ENCODE results near the gene TMEM270.

DNA sequence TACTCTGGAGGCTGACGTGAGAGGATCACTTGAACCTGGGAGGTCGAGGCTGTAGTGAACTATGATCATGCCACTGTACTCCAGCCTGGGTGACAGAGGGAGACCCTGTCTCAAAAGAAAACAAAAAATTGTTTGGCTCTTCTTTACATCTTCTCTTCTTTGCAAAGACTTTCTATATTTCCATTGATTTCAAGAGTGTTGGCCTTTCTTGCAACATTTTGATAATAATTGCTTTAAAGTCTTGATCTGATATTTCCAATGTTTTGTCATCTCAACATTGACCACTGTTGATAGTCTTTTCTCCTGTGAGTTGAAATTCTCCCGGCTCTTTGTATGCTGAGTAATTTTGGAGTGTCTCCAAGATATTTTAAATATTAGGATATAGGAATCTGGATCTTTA lies 48.0 kb upstream of the TMEM270 start:
- TF ChIP-seq, protein P1, sequence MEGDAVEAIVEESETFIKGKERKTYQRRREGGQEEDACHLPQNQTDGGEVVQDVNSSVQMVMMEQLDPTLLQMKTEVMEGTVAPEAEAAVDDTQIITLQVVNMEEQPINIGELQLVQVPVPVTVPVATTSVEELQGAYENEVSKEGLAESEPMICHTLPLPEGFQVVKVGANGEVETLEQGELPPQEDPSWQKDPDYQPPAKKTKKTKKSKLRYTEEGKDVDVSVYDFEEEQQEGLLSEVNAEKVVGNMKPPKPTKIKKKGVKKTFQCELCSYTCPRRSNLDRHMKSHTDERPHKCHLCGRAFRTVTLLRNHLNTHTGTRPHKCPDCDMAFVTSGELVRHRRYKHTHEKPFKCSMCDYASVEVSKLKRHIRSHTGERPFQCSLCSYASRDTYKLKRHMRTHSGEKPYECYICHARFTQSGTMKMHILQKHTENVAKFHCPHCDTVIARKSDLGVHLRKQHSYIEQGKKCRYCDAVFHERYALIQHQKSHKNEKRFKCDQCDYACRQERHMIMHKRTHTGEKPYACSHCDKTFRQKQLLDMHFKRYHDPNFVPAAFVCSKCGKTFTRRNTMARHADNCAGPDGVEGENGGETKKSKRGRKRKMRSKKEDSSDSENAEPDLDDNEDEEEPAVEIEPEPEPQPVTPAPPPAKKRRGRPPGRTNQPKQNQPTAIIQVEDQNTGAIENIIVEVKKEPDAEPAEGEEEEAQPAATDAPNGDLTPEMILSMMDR (IDR thresholded peaks at IDR 0.05 in 2 of 3, conservative IDR thresholded peaks at IDR 0.05 in 1 of 3; ENCODE audit: borderline replicate concordance in 1 of 3, insufficient read depth in 1 of 3, low read depth in 2 of 3, low read length in 2 of 3), result no peak
- TF ChIP-seq EZH2phosphoT487 (IDR thresholded peaks at IDR 0.05; ENCODE audit: borderline replicate concordance), result no peak
- no peak for TF ChIP-seq YY1 (IDR thresholded peaks at IDR 0.05; ENCODE audit: extremely low read depth, insufficient replicate concordance, low read depth, low read length)
- no peak for TF ChIP-seq POLR2A (IDR thresholded peaks at IDR 0.05; ENCODE audit: borderline replicate concordance, extremely low read depth, insufficient read depth, insufficient read length)
- TF ChIP-seq RAD21 (IDR thresholded peaks at IDR 0.05; ENCODE audit: low read depth), result no peak
- TF ChIP-seq EZH2 (IDR thresholded peaks at IDR 0.05), result no peak
- TF ChIP-seq JUND (IDR thresholded peaks at IDR 0.05), result no peak
- no peak for TF ChIP-seq CEBPB (IDR thresholded peaks at IDR 0.05; ENCODE audit: low read depth)
- TF ChIP-seq, protein P2, sequence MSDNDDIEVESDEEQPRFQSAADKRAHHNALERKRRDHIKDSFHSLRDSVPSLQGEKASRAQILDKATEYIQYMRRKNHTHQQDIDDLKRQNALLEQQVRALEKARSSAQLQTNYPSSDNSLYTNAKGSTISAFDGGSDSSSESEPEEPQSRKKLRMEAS (IDR thresholded peaks at IDR 0.05), result no peak
- no peak for TF ChIP-seq TCF7L2 (IDR thresholded peaks at IDR 0.05; ENCODE audit: borderline replicate concordance, extremely low read depth, insufficient read depth, insufficient read length)
- no peak for TF ChIP-seq POLR2AphosphoS5 (IDR thresholded peaks at IDR 0.05; ENCODE audit: low read depth, low read length)

All from HCT116 (cell line).